ENCODE results near the gene DRICH1.

DNA sequence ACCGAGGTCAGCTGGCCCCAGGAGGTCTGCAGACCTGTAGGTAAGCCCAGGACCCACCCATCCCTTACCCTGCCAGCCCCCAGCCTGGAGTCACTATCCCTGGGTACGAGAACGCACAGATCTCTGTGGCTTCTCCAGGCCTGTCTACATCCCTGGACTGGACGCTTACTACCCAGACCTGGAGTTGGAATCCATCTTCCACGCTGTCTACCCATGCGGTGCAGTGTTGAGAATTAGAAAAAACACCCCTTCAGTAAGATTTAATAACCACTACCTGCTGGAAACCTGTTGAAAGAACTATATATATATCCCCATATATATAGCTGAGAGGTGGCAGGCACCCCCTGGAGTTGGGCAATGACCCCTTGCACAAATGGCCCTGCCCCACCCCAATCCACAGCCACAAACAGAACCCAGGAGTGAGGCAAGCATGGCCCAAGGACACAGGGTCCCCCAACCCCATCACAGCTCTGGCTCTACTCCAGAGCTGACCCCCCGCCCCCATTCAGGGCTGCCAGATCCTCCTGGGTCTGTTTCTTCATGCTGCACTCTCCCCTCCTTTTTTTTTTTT is 41.0 kb upstream of the DRICH1 start:
- TF ChIP-seq, protein P1, sequence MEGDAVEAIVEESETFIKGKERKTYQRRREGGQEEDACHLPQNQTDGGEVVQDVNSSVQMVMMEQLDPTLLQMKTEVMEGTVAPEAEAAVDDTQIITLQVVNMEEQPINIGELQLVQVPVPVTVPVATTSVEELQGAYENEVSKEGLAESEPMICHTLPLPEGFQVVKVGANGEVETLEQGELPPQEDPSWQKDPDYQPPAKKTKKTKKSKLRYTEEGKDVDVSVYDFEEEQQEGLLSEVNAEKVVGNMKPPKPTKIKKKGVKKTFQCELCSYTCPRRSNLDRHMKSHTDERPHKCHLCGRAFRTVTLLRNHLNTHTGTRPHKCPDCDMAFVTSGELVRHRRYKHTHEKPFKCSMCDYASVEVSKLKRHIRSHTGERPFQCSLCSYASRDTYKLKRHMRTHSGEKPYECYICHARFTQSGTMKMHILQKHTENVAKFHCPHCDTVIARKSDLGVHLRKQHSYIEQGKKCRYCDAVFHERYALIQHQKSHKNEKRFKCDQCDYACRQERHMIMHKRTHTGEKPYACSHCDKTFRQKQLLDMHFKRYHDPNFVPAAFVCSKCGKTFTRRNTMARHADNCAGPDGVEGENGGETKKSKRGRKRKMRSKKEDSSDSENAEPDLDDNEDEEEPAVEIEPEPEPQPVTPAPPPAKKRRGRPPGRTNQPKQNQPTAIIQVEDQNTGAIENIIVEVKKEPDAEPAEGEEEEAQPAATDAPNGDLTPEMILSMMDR (IDR thresholded peaks at IDR 0.05) = no peak
- no peak for TF ChIP-seq POLR2A (IDR thresholded peaks at IDR 0.05)

All from right lobe of liver (tissue), 4 donors.